Fibroblast of pulmonary artery (primary cell): ENCODE data around the gene CPT1C.

Experiments used
- DNase-seq: peaks from one replicate; pipeline ENCODE4 v3.0.0-alpha.2; 2010; ENCODE audit warnings: low read depth
- H3K4me3 ChIP-seq: replicated peaks from 2 replicates; pipeline ENCODE4 v1.5.1; 2011; ENCODE audit warnings: low read depth, mild to moderate bottlenecking, control low read depth, low read length, moderate library complexity
- TF ChIP-seq, protein P1 (sequence below): IDR thresholded peaks from 2 replicates; pipeline ENCODE4 v1.5.1; 2011; ENCODE audit warnings: mild to moderate bottlenecking, control low read depth, low read length, inconsistent platforms; ENCODE audit errors: missing control alignments

Gene CPT1C

DNA sequence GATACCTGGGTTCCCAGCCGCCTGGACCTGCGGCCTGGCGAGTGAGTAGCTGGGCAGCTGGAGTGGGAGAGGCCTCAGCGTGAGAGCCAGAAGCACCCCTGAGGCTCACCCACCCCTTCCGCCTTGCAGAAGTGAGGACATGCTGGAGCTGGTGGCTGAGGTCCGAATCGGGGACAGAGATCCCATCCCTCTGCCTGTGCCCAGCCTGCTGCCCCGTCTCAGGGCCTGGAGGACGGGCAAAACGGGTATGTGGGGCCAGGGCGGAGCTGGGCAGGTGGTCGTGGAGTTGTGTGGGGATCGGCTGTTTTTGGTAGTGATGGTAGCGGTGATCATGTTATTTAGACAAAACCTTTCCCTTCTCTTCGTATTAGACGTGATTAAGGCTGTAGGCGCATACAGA, 44.3 kb upstream of the CPT1C start:
- DNase-seq, result no peak
- TF ChIP-seq, protein P1, sequence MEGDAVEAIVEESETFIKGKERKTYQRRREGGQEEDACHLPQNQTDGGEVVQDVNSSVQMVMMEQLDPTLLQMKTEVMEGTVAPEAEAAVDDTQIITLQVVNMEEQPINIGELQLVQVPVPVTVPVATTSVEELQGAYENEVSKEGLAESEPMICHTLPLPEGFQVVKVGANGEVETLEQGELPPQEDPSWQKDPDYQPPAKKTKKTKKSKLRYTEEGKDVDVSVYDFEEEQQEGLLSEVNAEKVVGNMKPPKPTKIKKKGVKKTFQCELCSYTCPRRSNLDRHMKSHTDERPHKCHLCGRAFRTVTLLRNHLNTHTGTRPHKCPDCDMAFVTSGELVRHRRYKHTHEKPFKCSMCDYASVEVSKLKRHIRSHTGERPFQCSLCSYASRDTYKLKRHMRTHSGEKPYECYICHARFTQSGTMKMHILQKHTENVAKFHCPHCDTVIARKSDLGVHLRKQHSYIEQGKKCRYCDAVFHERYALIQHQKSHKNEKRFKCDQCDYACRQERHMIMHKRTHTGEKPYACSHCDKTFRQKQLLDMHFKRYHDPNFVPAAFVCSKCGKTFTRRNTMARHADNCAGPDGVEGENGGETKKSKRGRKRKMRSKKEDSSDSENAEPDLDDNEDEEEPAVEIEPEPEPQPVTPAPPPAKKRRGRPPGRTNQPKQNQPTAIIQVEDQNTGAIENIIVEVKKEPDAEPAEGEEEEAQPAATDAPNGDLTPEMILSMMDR, result no peak
- H3K4me3 ChIP-seq, result no peak overlapping the region

DNA sequence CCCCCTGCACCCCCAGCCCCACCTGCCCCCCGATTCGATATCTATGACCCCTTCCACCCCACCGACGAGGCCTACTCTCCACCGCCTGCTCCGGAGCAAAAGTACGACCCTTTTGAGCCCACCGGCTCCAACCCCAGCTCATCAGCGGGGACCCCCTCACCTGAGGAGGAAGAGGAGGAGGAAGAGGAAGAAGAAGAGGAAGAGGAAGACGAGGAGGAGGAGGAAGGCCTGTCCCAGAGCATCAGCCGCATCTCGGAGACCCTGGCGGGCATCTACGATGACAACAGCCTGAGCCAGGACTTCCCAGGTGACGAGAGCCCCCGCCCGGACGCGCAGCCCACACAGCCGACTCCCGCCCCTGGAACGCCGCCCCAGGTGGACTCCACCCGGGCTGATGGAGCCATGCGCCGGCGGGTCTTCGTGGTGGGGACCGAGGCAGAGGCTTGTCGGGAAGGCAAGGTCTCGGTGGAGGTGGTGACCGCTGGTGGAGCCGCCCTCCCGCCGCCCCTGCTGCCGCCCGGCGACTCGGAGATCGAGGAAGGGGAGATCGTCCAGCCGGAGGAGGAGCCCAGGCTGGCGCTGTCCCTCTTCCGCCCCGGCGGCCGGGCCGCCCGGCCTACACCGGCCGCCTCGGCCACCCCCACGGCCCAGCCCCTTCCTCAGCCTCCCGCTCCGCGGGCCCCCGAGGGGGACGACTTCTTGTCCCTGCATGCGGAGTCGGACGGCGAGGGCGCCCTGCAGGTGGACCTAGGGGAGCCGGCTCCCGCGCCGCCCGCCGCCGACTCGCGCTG, 39.7 kb upstream of the CPT1C start:
- no peak overlapping the region for H3K4me3 ChIP-seq
- DNase-seq, result no peak
- TF ChIP-seq, protein P1, result no peak

DNA sequence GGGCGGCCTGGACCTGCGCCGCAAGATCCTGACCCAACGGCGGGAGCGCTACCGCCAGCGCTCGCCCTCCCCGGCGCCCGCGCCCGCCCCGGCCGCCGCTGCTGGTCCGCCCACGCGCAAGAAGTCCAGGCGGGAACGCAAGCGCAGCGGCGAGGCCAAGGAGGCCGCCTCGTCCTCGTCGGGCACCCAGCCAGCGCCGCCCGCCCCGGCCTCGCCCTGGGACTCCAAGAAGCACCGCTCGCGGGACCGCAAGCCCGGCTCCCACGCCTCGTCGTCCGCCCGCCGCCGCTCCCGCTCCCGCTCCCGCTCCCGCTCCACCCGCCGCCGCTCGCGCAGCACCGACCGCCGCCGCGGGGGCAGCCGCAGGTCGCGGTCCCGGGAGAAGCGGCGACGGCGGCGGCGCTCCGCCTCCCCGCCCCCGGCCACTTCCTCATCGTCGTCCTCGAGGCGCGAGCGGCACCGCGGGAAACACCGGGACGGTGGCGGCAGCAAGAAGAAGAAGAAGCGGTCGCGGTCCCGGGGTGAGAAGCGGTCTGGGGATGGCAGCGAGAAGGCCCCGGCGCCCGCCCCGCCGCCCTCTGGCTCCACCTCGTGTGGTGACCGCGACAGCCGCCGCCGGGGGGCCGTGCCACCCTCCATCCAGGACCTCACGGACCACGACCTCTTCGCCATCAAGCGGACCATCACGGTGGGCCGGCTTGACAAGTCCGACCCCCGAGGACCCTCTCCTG, 38.9 kb upstream of the CPT1C start:
- no peak for DNase-seq
- no peak overlapping the region for H3K4me3 ChIP-seq
- TF ChIP-seq, protein P1, result no peak

DNA sequence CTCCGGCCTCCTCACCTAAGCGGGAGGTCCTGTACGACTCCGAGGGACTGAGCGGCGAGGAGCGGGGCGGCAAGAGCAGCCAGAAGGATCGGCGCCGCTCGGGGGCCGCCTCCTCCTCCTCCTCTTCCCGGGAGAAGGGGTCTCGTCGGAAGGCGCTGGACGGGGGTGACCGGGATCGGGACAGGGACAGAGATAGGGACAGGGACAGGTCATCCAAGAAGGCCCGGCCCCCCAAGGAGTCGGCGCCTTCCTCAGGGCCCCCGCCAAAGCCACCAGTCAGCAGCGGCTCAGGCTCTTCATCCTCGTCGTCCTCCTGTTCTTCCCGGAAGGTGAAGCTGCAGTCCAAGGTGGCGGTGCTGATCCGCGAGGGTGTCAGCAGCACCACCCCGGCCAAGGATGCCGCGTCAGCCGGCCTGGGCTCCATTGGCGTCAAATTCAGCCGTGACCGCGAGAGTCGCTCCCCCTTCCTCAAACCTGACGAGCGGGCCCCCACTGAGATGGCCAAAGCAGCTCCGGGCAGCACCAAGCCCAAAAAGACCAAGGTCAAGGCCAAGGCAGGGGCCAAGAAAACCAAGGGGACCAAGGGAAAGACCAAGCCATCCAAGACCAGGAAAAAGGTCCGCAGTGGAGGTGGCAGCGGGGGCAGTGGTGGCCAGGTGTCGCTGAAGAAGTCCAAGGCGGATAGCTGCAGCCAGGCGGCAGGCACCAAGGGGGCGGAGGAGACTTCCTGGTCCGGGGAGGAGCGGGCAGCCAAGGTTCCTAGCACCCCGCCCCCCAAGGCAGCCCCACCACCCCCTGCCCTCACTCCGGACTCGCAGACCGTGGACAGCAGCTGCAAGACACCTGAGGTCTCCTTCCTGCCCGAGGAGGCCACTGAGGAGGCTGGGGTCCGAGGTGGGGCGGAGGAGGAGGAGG, 38.1 kb upstream of the CPT1C start:
- no peak for DNase-seq
- TF ChIP-seq, protein P1, result no peak
- H3K4me3 ChIP-seq, result no peak overlapping the region

DNA sequence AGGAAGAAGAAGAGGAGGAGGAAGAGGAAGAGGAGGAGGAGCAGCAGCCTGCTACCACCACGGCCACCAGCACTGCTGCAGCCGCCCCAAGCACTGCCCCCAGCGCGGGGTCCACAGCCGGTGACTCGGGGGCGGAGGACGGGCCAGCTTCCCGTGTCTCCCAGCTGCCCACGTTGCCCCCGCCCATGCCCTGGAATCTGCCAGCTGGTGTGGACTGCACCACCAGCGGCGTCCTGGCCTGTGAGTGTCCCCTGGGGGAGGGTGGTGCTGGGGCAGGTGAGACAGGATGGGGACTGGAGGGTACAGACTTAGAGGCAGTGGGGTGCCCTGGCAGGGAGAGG, 37.5 kb upstream of the CPT1C start:
- TF ChIP-seq, protein P1, result no peak
- no peak overlapping the region for H3K4me3 ChIP-seq
- no peak for DNase-seq

DNA sequence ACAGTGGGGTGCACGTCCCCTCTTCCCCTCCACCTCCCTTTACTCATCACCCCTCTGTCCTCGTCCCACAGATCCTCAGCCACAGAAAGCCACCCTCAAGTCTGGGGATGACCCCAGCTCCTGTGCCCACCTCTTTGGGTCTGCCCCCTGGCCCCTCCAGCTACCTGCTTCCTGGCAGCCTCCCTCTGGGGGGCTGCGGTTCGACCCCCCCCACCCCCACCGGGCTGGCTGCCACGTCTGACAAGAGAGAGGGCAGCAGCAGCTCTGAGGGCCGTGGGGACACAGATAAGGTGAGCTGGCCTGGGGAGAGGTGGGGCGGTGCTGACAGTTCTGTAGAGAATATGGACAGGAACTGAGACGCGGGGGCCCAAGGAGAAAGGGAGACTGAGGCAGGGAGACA, 36.3 kb upstream of the CPT1C start:
- DNase-seq, result no peak
- TF ChIP-seq, protein P1, result no peak
- no peak overlapping the region for H3K4me3 ChIP-seq
